HG02973 (cell line): ENCODE results near the gene ASB5.
"Not testable (repeated sequence)": the region's sequence is repeated elsewhere in the genome, so short reads cannot be mapped to it uniquely, and the experiment has no call there.

Experiments
- ATAC-seq: cut with Tn5 transposase; IDR thresholded peaks from one replicate; pipeline ENCODE4 v1.9.1; 2021; ENCODE audit warnings: moderate library complexity; ENCODE audit not compliant: unreplicated experiment

ASB5 gene

GRCh38 chr4:176226736-176227135, 42.3 kb downstream of the ASB5 start:
- no peak for ATAC-seq

GRCh38 chr4:176223561-176223960, 45.5 kb downstream of the ASB5 start:
- no peak for ATAC-seq

DNA sequence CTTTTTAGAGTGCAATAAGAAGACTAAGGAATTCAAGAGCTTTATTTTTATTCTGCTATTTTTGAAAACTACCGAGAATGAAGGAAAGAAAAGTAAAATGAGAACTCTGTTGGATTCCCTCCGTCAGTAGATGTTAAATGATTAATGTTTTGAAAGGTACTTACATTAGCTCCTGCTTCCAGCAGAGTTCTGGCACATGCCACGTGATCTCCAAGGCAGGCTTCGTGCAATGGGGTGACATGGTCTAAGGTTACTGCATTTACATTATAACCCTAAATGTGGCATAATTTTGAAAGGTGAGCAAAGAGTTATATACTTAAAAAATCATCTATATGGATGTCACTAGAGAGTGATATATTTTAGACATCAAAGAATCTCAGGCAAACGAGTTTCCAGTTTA, 46.9 kb downstream of the ASB5 start:
- no peak for ATAC-seq

GRCh38 chr4:176217510-176217909, 51.5 kb downstream of the ASB5 start:
- no peak for ATAC-seq

DNA sequence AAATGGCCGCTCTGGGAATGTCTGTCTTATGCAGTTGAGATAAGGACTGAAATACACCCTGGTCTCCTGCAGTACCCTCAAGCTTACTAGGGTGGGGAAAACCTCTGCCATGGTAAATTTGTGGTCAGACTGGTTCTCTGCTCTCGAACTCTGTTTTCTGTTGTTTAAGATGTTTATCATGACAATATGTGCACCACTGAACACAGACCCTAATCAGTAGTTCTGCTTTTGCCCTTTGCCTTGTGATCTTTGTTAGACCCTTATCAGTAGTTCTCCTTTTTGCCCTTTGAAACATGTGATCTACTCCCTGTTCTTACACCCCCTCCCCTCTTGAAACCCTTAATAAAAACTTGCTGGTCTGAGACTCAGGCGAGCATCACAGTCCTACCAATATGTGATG, 56.7 kb downstream of the ASB5 start:
- not testable (repeated sequence) for ATAC-seq

DNA sequence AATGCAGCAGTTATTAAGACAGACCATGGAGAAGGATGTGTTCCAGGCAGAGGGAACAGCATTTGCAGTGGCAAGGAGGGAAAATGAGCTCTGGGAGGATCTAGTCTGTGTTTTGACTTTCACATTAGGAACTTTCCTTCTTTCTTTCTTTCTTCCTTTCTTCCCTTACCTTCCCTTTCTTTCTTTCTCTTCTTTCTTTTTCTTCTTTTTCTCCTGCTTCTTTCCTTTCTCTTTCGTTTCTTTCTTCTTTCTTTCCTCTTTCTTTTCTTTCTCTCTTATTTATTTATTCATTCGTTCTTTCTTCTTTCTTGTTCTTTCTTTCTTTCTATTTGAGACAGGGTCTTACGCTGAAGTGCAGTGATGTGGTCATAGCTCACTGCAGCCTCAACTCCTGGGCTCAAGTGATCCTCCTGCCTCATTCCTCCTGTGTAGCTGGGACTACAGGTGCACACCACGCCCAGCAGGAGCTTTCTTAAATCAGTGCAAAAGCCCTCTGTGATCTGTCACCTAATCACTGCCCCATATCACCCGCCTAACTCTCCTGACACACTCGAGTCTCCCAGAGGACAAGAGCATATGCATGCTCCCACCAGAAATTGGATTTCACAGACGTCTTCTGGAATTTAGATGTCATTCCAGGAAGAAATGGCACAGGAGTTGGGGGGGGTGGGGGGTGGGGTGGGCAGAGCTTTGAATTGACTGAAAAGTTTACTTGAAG, 58.3 kb downstream of the ASB5 start:
- ATAC-seq, result no peak

GRCh38 chr4:176210101-176210500, 58.9 kb downstream of the ASB5 start:
- ATAC-seq, result no peak

DNA sequence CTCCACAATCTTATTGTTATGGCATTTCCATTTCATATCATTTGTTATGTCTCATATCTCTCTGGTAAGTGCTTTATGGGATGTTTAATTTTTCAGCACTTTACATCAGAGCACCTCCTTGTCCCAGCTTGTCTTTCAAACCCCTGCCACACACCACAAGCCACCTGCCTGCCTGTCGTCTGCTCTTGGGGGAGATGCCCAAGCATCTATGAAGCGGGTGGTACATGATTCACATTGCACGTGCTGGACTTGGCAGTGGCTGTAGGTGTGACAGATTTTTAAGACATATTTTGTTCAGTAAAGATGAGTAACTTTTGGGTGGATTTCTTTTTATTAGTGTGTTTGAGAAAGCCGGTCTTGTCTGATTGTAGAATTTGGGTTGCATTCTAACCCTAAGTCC, 59.5 kb downstream of the ASB5 start:
- no peak for ATAC-seq

DNA sequence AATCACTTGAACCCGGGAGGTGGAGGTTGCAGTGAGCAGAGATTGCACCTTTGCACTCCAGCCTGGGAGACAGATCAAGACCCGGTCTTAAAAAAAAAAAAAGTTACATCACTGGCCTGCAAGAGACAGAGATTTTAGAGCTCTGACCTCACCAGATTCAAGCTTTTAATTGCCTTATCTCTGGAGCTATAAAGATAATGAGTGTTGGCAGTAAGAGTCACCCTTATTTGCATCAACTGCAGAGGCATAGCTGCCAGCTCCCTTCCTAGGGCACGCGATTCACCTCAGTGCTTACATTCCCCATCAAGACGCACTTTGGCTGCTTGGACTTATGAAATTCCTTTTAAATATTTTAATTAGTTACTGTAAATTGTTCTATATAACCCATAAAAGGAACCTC, 61.2 kb downstream of the ASB5 start:
- no peak for ATAC-seq

DNA sequence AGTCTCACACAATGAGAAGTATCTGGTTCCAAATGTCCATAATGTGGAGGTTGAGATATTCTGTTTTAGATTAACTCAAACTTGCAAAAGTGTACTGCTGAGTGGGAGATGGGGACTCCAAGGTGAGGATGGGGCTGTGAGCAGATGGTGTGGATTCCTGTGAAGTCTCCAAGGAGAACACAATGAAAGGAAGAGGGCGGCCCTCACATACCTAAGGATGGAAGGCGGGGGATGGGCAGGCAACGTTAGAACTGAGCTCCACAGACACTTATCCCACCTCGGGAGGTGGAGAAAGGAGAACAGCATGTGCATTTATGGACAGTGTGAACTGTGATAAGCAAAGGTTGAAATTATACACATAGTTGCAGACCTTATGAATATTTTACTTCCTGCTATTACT, 63.7 kb downstream of the ASB5 start:
- ATAC-seq, result no peak

GRCh38 chr4:176198316-176198903, 70.6 kb downstream of the ASB5 start:
- ATAC-seq, result no peak

- peak; percentile 98 for ATAC-seq
These were observed 73.6 kb downstream of the ASB5 start, which contains the start of gene SPATA4 for GRCh38 chr4:176195184-176195978. SPATA4 (minus strand) TSS chr4:176195585; CDS start chr4:176195562, 23 bp downstream.

GRCh38 chr4:176193938-176194337, 75.1 kb downstream of the ASB5 start:
- no peak for ATAC-seq

DNA sequence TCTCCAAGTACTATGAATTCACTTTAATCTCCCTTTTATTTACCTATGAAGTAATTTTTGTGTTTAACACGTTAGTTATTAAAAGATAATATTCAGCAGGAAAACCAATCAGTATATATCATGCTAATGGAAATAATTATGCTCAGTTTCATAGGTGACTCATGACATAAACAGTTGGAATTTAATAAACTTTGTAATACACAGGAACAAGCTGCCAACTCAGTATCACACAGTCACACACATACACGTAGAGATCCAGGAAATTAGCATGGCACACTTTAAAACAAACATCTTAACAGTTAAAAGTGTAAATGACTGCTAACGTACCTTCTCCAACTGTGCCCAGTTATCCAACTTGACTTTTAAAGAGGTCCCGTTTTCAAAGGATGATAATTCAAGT, 75.9 kb downstream of the ASB5 start:
- no peak for ATAC-seq

DNA sequence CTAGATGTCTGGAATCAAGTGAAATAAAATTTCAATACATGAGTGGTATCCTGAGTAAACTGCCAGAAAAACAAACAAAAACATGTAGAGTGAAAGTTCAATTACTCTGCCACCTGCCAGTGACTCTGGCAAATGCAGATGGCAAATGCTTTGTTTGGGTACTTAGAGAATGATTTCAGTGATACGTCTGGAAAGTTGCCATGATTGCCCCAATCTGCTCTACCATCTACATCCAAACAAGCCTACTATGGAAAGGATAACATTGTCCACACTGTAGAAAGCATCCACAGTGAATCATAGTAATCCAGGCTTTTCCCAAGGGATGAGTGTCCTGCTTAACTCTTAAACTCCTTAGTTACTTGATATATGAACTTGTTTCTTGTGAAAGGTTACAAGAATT, 77.0 kb downstream of the ASB5 start:
- no peak for ATAC-seq

GRCh38 chr4:176189891-176190795, 78.9 kb downstream of the ASB5 start:
- no peak for ATAC-seq

GRCh38 chr4:176188654-176189053, 80.4 kb downstream of the ASB5 start:
- ATAC-seq, result no peak

- ATAC-seq, result no peak
These were observed 81.4 kb downstream of the ASB5 start for GRCh38 chr4:176187624-176188023.

GRCh38 chr4:176186671-176187395, 82.2 kb downstream of the ASB5 start:
- ATAC-seq, result no peak

GRCh38 chr4:176186067-176186466, 83.0 kb downstream of the ASB5 start:
- no peak for ATAC-seq
